Fibroblast of lung (primary cell): ENCODE measurements around the gene MSMB. TPM values are rescaled to one million over a fixed set of nuclear protein-coding genes. Genes with fewer than 3 reads are reported as not detected.
"Not testable (repeated sequence)": the region's sequence is repeated elsewhere in the genome, so short reads cannot be mapped to it uniquely, and the experiment has no call there.

ENCODE experiments used
- DNase-seq, 2 donors: peaks; one replicate each; pipeline versions ENCODE4 v3.0.0 to v3.0.0-alpha.2; 2010; ENCODE audit warnings: low read depth in 2 of 2
- H2AFZ ChIP-seq: 2 replicates; pipeline ENCODE4 v1.5.1; 2012; ENCODE audit warnings: low read length, control low read depth, inconsistent platforms
- H3K27ac ChIP-seq: 2 replicates; pipeline ENCODE4 v1.5.1; 2011; ENCODE audit warnings: low read length, control low read depth; ENCODE audit not compliant: insufficient read depth
- H3K27me3 ChIP-seq: 2 replicates; pipeline ENCODE4 v1.5.1; 2011; ENCODE audit warnings: mild to moderate bottlenecking, low read length; ENCODE audit not compliant: control insufficient read depth, insufficient read depth
- H3K36me3 ChIP-seq: 2 replicates; pipeline ENCODE4 v1.5.1; 2011; ENCODE audit warnings: low read length; ENCODE audit not compliant: control insufficient read depth, insufficient read depth
- H3K4me1 ChIP-seq: 2 replicates; pipeline ENCODE4 v1.5.1; 2011; ENCODE audit warnings: low read length; ENCODE audit not compliant: control insufficient read depth, insufficient read depth; ENCODE audit errors: extremely low read depth
- H3K4me2 ChIP-seq: 2 replicates; pipeline ENCODE4 v1.5.1; 2011; ENCODE audit warnings: low read length, control low read depth; ENCODE audit not compliant: insufficient read depth; ENCODE audit errors: extremely low read depth
- H3K4me3 ChIP-seq, 4 experiments: fragments of 200-600 bp in 1 of 4; sonication (generic) in 1 of 4; replicated peaks in 1 of 4; 2 replicates each; pipeline ENCODE4 v1.5.1; 2011 to 2016; ENCODE audit warnings: low read length in 4 of 4, low read depth in 3 of 4, mild to moderate bottlenecking in 3 of 4, control low read depth in 2 of 4, inconsistent platforms in 1 of 4, mixed read lengths in 1 of 4; ENCODE audit not compliant: insufficient read depth in 1 of 4; ENCODE audit errors: control extremely low read depth in 1 of 4
- H3K79me2 ChIP-seq: 2 replicates; pipeline ENCODE4 v1.5.1; 2012; ENCODE audit warnings: mild to moderate bottlenecking, low read length, inconsistent platforms; ENCODE audit not compliant: control insufficient read depth, insufficient read depth
- H3K9ac ChIP-seq: 2 replicates; pipeline ENCODE4 v1.5.1; 2011; ENCODE audit warnings: mild to moderate bottlenecking, low read length, control low read depth; ENCODE audit not compliant: insufficient read depth
- H3K9me3 ChIP-seq: 2 replicates; pipeline ENCODE4 v1.5.1; 2012; ENCODE audit warnings: low read depth, low read length; ENCODE audit not compliant: control insufficient read depth, insufficient read depth
- H4K20me1 ChIP-seq: 2 replicates; pipeline ENCODE4 v1.5.1; 2011; ENCODE audit warnings: low read length; ENCODE audit not compliant: control insufficient read depth, insufficient read depth; ENCODE audit errors: extremely low read depth
- CTCF ChIP-seq, 2 donors: IDR thresholded peaks in 1 of 2; conservative IDR thresholded peaks in 1 of 2; 1 replicate in 1 of 2; 2 replicates in 1 of 2; pipeline ENCODE4 v1.5.1; 2011 to 2012; ENCODE audit warnings: low read length in 2 of 2, control low read depth in 1 of 2, inconsistent platforms in 1 of 2, low read depth in 1 of 2, mild to moderate bottlenecking in 1 of 2
- polyA plus RNA-seq, 2 donors: library from polyadenylated mRNA; depleted of rRNA in 1 of 2; stranded (reverse) in 1 of 2; unstranded in 1 of 2; fragments of >200 nt; gene quantifications; 2 replicates each; pipeline ENCODE4 v1.2.1, GENCODE V29; 2011 to 2012; ENCODE audit warnings: missing spikeins in 1 of 2
- total RNA-seq: library from RNA; depleted of rRNA; stranded (reverse); fragments of >200 nt; gene quantifications from 2 replicates; pipeline ENCODE4 v1.2.1, GENCODE V29; 2014

MSMB gene
- total and polyA plus RNA-seq, 2 donors (not counting 1 experiment from before 2014, with no cell fraction given), result not detected

GRCh38 chr10:45983538-45984186 is 62.4 kb downstream of the MSMB start:
- H3K4me2 ChIP-seq, H3K9ac ChIP-seq, H3K4me1 ChIP-seq, H3K36me3 ChIP-seq, H2AFZ ChIP-seq, H3K79me2 ChIP-seq, H3K27ac ChIP-seq, H4K20me1 ChIP-seq, H3K9me3 ChIP-seq, H3K27me3 ChIP-seq, H3K4me3 ChIP-seq: not testable (repeated sequence)
- peak; percentile 52 to 79 for DNase-seq
- peak; percentile 21 to 39 for TF ChIP-seq CTCF (conservative IDR thresholded peaks at IDR 0.05 in 1 of 2, IDR thresholded peaks at IDR 0.05 in 1 of 2; ENCODE audit: low read depth in 1 of 2, low read length in 2 of 2)

Other genes with a start within 250 kb of the MSMB start
- 1.8 and 3.3 TPM in 2 replicates for gene AGAP4, start 198.8 kb downstream of the MSMB start, total RNA-seq
- gene AGAP4, start 198.8 kb downstream of the MSMB start, polyA plus RNA-seq, result 3.7 and 8.1 TPM in 2 replicates
- gene TIMM23, start 73.8 kb downstream of the MSMB start, total RNA-seq, result 55.0 and 58.8 TPM in 2 replicates
- 130 and 145 TPM in 2 replicates for gene TIMM23, start 73.8 kb downstream of the MSMB start, polyA plus RNA-seq
- gene NCOA4, start 15.6 kb downstream of the MSMB start, total RNA-seq, result 145 and 175 TPM in 2 replicates
- gene NCOA4, start 15.6 kb downstream of the MSMB start, polyA plus RNA-seq, result 117 and 140 TPM in 2 replicates
- not detected in 2 replicates for gene ANTXRL, start 240.7 kb upstream of the MSMB start, total RNA-seq
- not detected in 2 replicates for gene ANTXRL, start 240.7 kb upstream of the MSMB start, polyA plus RNA-seq